K562 (cell line): ENCODE data around the gene TSC22D3. TPM values are rescaled to one million over a fixed set of nuclear protein-coding genes. Genes with fewer than 3 reads are reported as not detected.
A peak's percentile ranks its signal among the peaks of the same experiment; 100 is the strongest.

ENCODE experiments used
- ATAC-seq: fragments of 200-7000 bp; cut with Tn5 transposase; 3 replicates; pipeline ENCODE4 v1.9.1; 2020; ENCODE audit warnings: moderate library complexity
- BruUV-seq: library from RNA; stranded (reverse); fragments of 400-500 nt; replicated peaks from 2 replicates; lab custom pipeline; 2021; lab: Mats Ljungman, UMichigan
- CTCF ChIA-PET: fragments of 300-600 bp; formaldehyde crosslinking; extraction: SDS; loops from one replicate; lab custom pipeline; 2021; ENCODE audit warnings: low intra/inter-chr PET ratio; lab: Yijun Ruan, JAX
- POLR2A ChIA-PET: fragments of 300-600, 350-650 bp; sonication (Branson Sonifier 250); formaldehyde crosslinking; extraction: SDS; loops from one replicate; lab custom pipeline; 2021; ENCODE audit warnings: antibody characterized with exemption, inconsistent platforms; lab: Yijun Ruan, JAX
- DNase-seq, 4 experiments: peaks; one replicate each; pipeline versions ENCODE4 v3.0.0 to v3.0.0-alpha.2; 2011 to 2018; ENCODE audit warnings: low spot score in 3 of 4, mixed read lengths in 3 of 4; ENCODE audit errors: extremely low read depth in 1 of 4
- FAIRE-seq: peaks from 2 replicates; lab custom pipeline; 2011; peaks lifted over from hg19 to GRCh38; lab: Jason Lieb, UNC
- H2AFZ ChIP-seq: 2 replicates; pipeline ENCODE4 v1.6.0; 2011; ENCODE audit warnings: low read depth, low read length, control low read depth, inconsistent platforms
- H3K27ac ChIP-seq: fragments of 200-600 bp; 3 replicates; pipeline ENCODE4 v1.8.0; 2011; ENCODE audit warnings: low read depth, mild to moderate bottlenecking, control low read depth, inconsistent platforms, low read length, moderate library complexity, mixed read lengths; ENCODE audit errors: extremely low read depth
- H3K27me3 ChIP-seq, 2 experiments: fragments of 300-600 bp in 1 of 2; 2 replicates in 1 of 2; 3 replicates in 1 of 2; pipeline versions ENCODE4 v1.6.0 to v1.8.0; 2011; ENCODE audit warnings: inconsistent platforms in 2 of 2, low read length in 2 of 2, mild to moderate bottlenecking in 1 of 2, mixed read lengths in 1 of 2, moderate library complexity in 1 of 2; ENCODE audit not compliant: control insufficient read depth in 2 of 2, insufficient read depth in 2 of 2
- H3K36me3 ChIP-seq: fragments of 300-600 bp; 3 replicates; pipeline ENCODE4 v1.8.0; 2011; ENCODE audit warnings: mild to moderate bottlenecking, low read length, inconsistent platforms; ENCODE audit not compliant: control insufficient read depth, insufficient read depth
- H3K4me1 ChIP-seq, 2 experiments: fragments of 200-600 bp in 1 of 2; replicated peaks in 1 of 2; 2 replicates in 1 of 2; 3 replicates in 1 of 2; pipeline versions ENCODE4 v1.5.1 to v1.8.0; 2011; ENCODE audit warnings: inconsistent platforms in 2 of 2, low read length in 2 of 2, mild to moderate bottlenecking in 1 of 2, mixed read lengths in 1 of 2, moderate library complexity in 1 of 2; ENCODE audit not compliant: control insufficient read depth in 2 of 2, insufficient read depth in 2 of 2
- H3K4me2 ChIP-seq: 2 replicates; pipeline ENCODE4 v1.6.1; 2011; ENCODE audit warnings: low read length, control low read depth, inconsistent platforms, mixed read lengths; ENCODE audit not compliant: insufficient read depth
- H3K4me3 ChIP-seq: fragments of 200-600 bp; sonication (generic), shearing (Covaris generic); 2 replicates; pipeline ENCODE4 v1.5.1; 2016; ENCODE audit warnings: control low read depth, inconsistent platforms
- H3K79me2 ChIP-seq: fragments of 200-600 bp; 3 replicates; pipeline ENCODE4 v1.8.0; 2011; ENCODE audit warnings: low read length, inconsistent platforms; ENCODE audit not compliant: control insufficient read depth, insufficient read depth
- H3K9ac ChIP-seq, 2 experiments: 2 replicates each; pipeline versions ENCODE4 v1.6.0 to v1.6.1; 2011; ENCODE audit warnings: low read depth in 2 of 2, low read length in 2 of 2, control low read depth in 1 of 2, inconsistent platforms in 1 of 2, mild to moderate bottlenecking in 1 of 2, mixed read lengths in 1 of 2; ENCODE audit not compliant: insufficient read depth in 1 of 2
- H3K9me1 ChIP-seq: one replicate; pipeline ENCODE4 v1.6.0; 2011; ENCODE audit warnings: inconsistent platforms, mild to moderate bottlenecking, low read length, moderate library complexity; ENCODE audit not compliant: control insufficient read depth, insufficient read depth
- H3K9me3 ChIP-seq: replicated peaks from 2 replicates; pipeline ENCODE4 v1.5.1; 2011; ENCODE audit warnings: low read depth, low read length, inconsistent platforms; ENCODE audit not compliant: control insufficient read depth, insufficient read depth
- H4K20me1 ChIP-seq: replicated peaks from 2 replicates; pipeline ENCODE4 v1.6.1; 2011; ENCODE audit warnings: low read length, inconsistent platforms, mixed read lengths; ENCODE audit not compliant: control insufficient read depth, insufficient read depth
- NFIC ChIP-seq: fragments of 450-650 bp; IDR thresholded peaks from 2 replicates; pipeline ENCODE4 v1.6.1; 2017; ENCODE audit warnings: mild to moderate bottlenecking, inconsistent platforms
- NR1H2 ChIP-seq: sonication (generic); formaldehyde crosslinking; IDR thresholded peaks from 2 replicates; pipeline ENCODE4 v1.4.0; 2020; ENCODE audit warnings: mild to moderate bottlenecking, missing genetic modification reagents
- NR4A1 ChIP-seq, 2 experiments: fragments of 250-450 bp in 1 of 2; fragments of 450-650 bp in 1 of 2; sonication (Bioruptor Pico) in 1 of 2; IDR thresholded peaks; 2 replicates each; pipeline versions ENCODE4 v1.4.0 to v1.6.1; 2016 to 2020; ENCODE audit warnings: mild to moderate bottlenecking in 2 of 2, missing compliant biosample characterization in 1 of 2, missing genetic modification characterization in 1 of 2, moderate library complexity in 1 of 2
- SIN3A ChIP-seq, 2 experiments: fragments of 150-350 bp in 1 of 2; IDR thresholded peaks; 2 replicates each; pipeline ENCODE4 v1.6.1; 2011 to 2016; ENCODE audit warnings: borderline replicate concordance in 2 of 2, low read depth in 2 of 2, low read length in 2 of 2, mild to moderate bottlenecking in 2 of 2, moderate library complexity in 2 of 2; ENCODE audit not compliant: control insufficient read depth in 1 of 2
- SPI1 ChIP-seq: IDR thresholded peaks from 2 replicates; pipeline ENCODE4 v1.6.1; 2011; ENCODE audit warnings: low read depth, low read length, control low read depth, borderline replicate concordance
- TCF7 ChIP-seq: sonication (generic); IDR thresholded peaks from 2 replicates; pipeline ENCODE4 v1.6.1; 2016; ENCODE audit warnings: antibody characterized with exemption, borderline replicate concordance
- TRIM24 ChIP-seq, 2 experiments: fragments of 450-650 bp; IDR thresholded peaks; 2 replicates each; pipeline ENCODE4 v1.6.1; 2016
- ZNF274 ChIP-seq: IDR thresholded peaks from 2 replicates; pipeline ENCODE4 v1.6.1; 2011; ENCODE audit warnings: low read depth, mild to moderate bottlenecking, low read length, moderate library complexity, borderline replicate concordance
- ZNF644 ChIP-seq: fragments of 200-800 bp; sonication (Bioruptor generic); IDR thresholded peaks from 2 replicates; pipeline ENCODE4 v1.6.1; 2016; ENCODE audit warnings: low read depth, missing genetic modification characterization, missing compliant biosample characterization
- WGBS: fragments of 100-300 bp; shearing (Covaris generic); methylation state at CpG from one replicate; pipeline ENCODE4 v1.1.6; 2016; ENCODE audit warnings: low coverage, mixed read lengths; ENCODE audit not compliant: insufficient coverage; ENCODE audit errors: missing lambda C conversion rate; 5-methylcytosine and 5-hydroxymethylcytosine counted together
- in situ Hi-C: fragments of 300-500 bp; cut with MboI; formaldehyde crosslinking; loops from 4 replicates; pipeline ENCODE4 v1.15.0; 2018; ENCODE audit warnings: inconsistent platforms, mixed read lengths
- intact Hi-C: fragments of 100-400 bp; cut with micrococcal nuclease; formaldehyde crosslinking; loops from 2 replicates; pipeline ENCODE4 v1.14.2; 2022
- polyA plus RNA-seq, 8 experiments: library from polyadenylated mRNA; depleted of rRNA in 4 of 8; stranded (reverse) in 5 of 8; unstranded in 3 of 8; fragments of >200 nt; fragmentation: Nextera tagmentation in 2 of 8; fragmentation: Illumina TruSeq in 1 of 8; extraction: Ambion mirVana in 2 of 8; extraction: Trizol in 1 of 8; gene quantifications; 2 replicates each; pipeline versions ENCODE4 v1.2.1 to v1.2.3, GENCODE V29; 2011 to 2014; ENCODE audit warnings: inconsistent platforms in 1 of 8, missing spikeins in 1 of 8
- total RNA-seq, 7 experiments: library from RNA; depleted of rRNA in 6 of 7; stranded (reverse); fragments of >200 nt in 6 of 7; fragmentation: Illumina TruSeq in 2 of 7; extraction: Trizol in 2 of 7; gene quantifications; 2 replicates each; pipeline versions ENCODE4 v1.2.1 to v1.2.3, GENCODE V29; 2011 to 2021; ENCODE audit warnings: low replicate concordance in 1 of 7
- TF ChIP-seq, protein P1 (sequence below): sonication (generic); formaldehyde crosslinking; IDR thresholded peaks from 2 replicates; pipeline ENCODE4 v1.8.0; 2022; ENCODE audit warnings: missing genetic modification reagents, mild to moderate bottlenecking, borderline replicate concordance
- TF ChIP-seq, protein P2 (sequence below), 2 experiments: IDR thresholded peaks in 1 of 2; conservative IDR thresholded peaks in 1 of 2; 2 replicates each; pipeline ENCODE4 v1.6.1; 2016; ENCODE audit warnings: low read depth in 2 of 2, mild to moderate bottlenecking in 1 of 2, missing compliant biosample characterization in 1 of 2, missing genetic modification characterization in 1 of 2, moderate library complexity in 1 of 2
- TF ChIP-seq, protein P3 (sequence below), 2 experiments: fragments of 450-650 bp in 1 of 2; IDR thresholded peaks; 2 replicates each; pipeline ENCODE4 v1.6.1; 2011 to 2017; ENCODE audit warnings: low read depth in 2 of 2, antibody characterized with exemption in 1 of 2, borderline replicate concordance in 1 of 2, low read length in 1 of 2, mild to moderate bottlenecking in 1 of 2, mixed read lengths in 1 of 2; ENCODE audit not compliant: control insufficient read depth in 1 of 2

Gene TSC22D3
- total and polyA plus RNA-seq, 9 of the 15 experiments (the other 6 are each of a cell fraction or from before 2014, with no cell fraction given), result 0.48 to 3.0 (median 0.87) TPM

- H3K9me1 ChIP-seq, result no peaks in the 10 kb centered on the region
- H3K9ac ChIP-seq, result peak overlapping the region; percentile 26 to 83; a peak in 3 of 4 replicates
- no peak overlapping the region for H3K27ac ChIP-seq
- H3K79me2 ChIP-seq, result no peaks in the 10 kb centered on the region
- ATAC-seq, result peak; percentile 54
- FAIRE-seq, result no peak
- peaks cover 2 to 20% of the 10 kb centered on the region in 2 experiments; a peak in 3 of 5 replicates for H3K27me3 ChIP-seq
- ChIA-PET POLR2A (interaction anchor here (0.7 to 1.3 kb wide), 4 partner anchors 8 to 327 kb away, joined by 3 to 4 read pairs (median 3); no protein-coding TSS in a partner anchor), CTCF (interaction anchor here (0.5 to 1.5 kb wide), 3 partner anchors 113 to 1642 kb away, joined by 4 to 7 read pairs (median 5); no protein-coding TSS in a partner anchor)
- WGBS, result 34% methylated on average over 12 of the region's 40 CpGs
- peaks cover 4 to 18% of the 10 kb centered on the region in 2 experiments; a peak in 4 of 5 replicates for H3K4me1 ChIP-seq
- H4K20me1 ChIP-seq, result no peaks in the 10 kb centered on the region
- peak overlapping the region; percentile 60 for H3K4me2 ChIP-seq
- H3K4me3 ChIP-seq, result peak overlapping the region; percentile 34
- peak overlapping the region; percentile 77; the same call in 1 of the 2 replicates for H2AFZ ChIP-seq
- intact Hi-C loops (loop anchor here (1.0 to 10.0 kb wide), 4 partner anchors 102 to 880 kb away; no protein-coding TSS in a partner anchor), in situ Hi-C loops (loop anchor here (5.0 to 10.0 kb wide), 2 partner anchors 98 to 230 kb away; no protein-coding TSS in a partner anchor)
- no peaks in the 10 kb centered on the region for H3K36me3 ChIP-seq
- no TSS peak for BruUV-seq
- no peaks in the 10 kb centered on the region for H3K9me3 ChIP-seq
- no peak for DNase-seq
- TF ChIP-seq ZNF644 (tag) (no peak), NR4A1 (CRISPR knock-in tag; IDR thresholded peaks at IDR 0.05) (no peak), NR4A1 (tag; IDR thresholded peaks at IDR 0.05) (no peak), NFIC (no peak), SPI1 (0 out of 2 replicates have a peak, but pooled peaks have one; percentile 21), NR1H2 (no peak), SIN3A (IDR thresholded peaks at IDR 0.05; ENCODE audit: borderline replicate concordance in 2 of 2, control insufficient read depth in 1 of 2, low read depth in 2 of 2, low read length in 2 of 2) (no peak), TRIM24 (IDR thresholded peaks at IDR 0.05) (no peak), ZNF274 (no peak), TCF7 (no peak)
- TF ChIP-seq, protein P1, sequence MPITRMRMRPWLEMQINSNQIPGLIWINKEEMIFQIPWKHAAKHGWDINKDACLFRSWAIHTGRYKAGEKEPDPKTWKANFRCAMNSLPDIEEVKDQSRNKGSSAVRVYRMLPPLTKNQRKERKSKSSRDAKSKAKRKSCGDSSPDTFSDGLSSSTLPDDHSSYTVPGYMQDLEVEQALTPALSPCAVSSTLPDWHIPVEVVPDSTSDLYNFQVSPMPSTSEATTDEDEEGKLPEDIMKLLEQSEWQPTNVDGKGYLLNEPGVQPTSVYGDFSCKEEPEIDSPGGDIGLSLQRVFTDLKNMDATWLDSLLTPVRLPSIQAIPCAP (CRISPR knock-in tag), result no peak
- TF ChIP-seq, protein P2, sequence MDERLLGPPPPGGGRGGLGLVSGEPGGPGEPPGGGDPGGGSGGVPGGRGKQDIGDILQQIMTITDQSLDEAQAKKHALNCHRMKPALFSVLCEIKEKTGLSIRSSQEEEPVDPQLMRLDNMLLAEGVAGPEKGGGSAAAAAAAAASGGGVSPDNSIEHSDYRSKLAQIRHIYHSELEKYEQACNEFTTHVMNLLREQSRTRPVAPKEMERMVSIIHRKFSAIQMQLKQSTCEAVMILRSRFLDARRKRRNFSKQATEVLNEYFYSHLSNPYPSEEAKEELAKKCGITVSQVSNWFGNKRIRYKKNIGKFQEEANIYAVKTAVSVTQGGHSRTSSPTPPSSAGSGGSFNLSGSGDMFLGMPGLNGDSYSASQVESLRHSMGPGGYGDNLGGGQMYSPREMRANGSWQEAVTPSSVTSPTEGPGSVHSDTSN (CRISPR knock-in tag; IDR thresholded peaks at IDR 0.05; ENCODE audit: low read depth), result no peak
- TF ChIP-seq, protein P2 (tag; conservative IDR thresholded peaks at IDR 0.05; ENCODE audit: low read depth), result no peak
- TF ChIP-seq, protein P3, sequence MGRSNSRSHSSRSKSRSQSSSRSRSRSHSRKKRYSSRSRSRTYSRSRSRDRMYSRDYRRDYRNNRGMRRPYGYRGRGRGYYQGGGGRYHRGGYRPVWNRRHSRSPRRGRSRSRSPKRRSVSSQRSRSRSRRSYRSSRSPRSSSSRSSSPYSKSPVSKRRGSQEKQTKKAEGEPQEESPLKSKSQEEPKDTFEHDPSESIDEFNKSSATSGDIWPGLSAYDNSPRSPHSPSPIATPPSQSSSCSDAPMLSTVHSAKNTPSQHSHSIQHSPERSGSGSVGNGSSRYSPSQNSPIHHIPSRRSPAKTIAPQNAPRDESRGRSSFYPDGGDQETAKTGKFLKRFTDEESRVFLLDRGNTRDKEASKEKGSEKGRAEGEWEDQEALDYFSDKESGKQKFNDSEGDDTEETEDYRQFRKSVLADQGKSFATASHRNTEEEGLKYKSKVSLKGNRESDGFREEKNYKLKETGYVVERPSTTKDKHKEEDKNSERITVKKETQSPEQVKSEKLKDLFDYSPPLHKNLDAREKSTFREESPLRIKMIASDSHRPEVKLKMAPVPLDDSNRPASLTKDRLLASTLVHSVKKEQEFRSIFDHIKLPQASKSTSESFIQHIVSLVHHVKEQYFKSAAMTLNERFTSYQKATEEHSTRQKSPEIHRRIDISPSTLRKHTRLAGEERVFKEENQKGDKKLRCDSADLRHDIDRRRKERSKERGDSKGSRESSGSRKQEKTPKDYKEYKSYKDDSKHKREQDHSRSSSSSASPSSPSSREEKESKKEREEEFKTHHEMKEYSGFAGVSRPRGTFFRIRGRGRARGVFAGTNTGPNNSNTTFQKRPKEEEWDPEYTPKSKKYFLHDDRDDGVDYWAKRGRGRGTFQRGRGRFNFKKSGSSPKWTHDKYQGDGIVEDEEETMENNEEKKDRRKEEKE (IDR thresholded peaks at IDR 0.05; ENCODE audit: borderline replicate concordance in 1 of 2, control insufficient read depth in 1 of 2, low read depth in 2 of 2, low read length in 1 of 2), result no peak
Measured at GRCh38 chrX:107775000-107775733, 420 bp downstream of the TSC22D3 start.
